ENCODE data around the gene CUZD1.

GRCh38 chr10:122854648-122855047, 9.0 kb upstream of the CUZD1 start:
- TF ChIP-seq, protein P1, sequence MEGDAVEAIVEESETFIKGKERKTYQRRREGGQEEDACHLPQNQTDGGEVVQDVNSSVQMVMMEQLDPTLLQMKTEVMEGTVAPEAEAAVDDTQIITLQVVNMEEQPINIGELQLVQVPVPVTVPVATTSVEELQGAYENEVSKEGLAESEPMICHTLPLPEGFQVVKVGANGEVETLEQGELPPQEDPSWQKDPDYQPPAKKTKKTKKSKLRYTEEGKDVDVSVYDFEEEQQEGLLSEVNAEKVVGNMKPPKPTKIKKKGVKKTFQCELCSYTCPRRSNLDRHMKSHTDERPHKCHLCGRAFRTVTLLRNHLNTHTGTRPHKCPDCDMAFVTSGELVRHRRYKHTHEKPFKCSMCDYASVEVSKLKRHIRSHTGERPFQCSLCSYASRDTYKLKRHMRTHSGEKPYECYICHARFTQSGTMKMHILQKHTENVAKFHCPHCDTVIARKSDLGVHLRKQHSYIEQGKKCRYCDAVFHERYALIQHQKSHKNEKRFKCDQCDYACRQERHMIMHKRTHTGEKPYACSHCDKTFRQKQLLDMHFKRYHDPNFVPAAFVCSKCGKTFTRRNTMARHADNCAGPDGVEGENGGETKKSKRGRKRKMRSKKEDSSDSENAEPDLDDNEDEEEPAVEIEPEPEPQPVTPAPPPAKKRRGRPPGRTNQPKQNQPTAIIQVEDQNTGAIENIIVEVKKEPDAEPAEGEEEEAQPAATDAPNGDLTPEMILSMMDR (IDR thresholded peaks at IDR 0.05; ENCODE audit: poor library complexity, severe bottlenecking) = no peak
- no peak for TF ChIP-seq EZH2 (IDR thresholded peaks at IDR 0.05; ENCODE audit: borderline replicate concordance, insufficient read depth, low read length, poor library complexity, severe bottlenecking)
- TF ChIP-seq POLR2AphosphoS5 (IDR thresholded peaks at IDR 0.05) = no peak
- TF ChIP-seq EP300 (conservative IDR thresholded peaks at IDR 0.05; ENCODE audit: poor library complexity, severe bottlenecking) = no peak
- no peak for TF ChIP-seq TAF1 (IDR thresholded peaks at IDR 0.05; ENCODE audit: low read depth)
- TF ChIP-seq REST (IDR thresholded peaks at IDR 0.05; ENCODE audit: borderline replicate concordance) = no peak

Data from neural cell (in vitro differentiated cells).